ENCODE measurements around the gene KRT37. TPM values are rescaled to one million over a fixed set of nuclear protein-coding genes. Genes with fewer than 3 reads are reported as not detected.

KRT37 gene
- total RNA-seq, 1 donor from 2014 or later = not detected

GRCh38 chr17:41464173-41464572, 39.8 kb upstream of the KRT37 start:
- Mint-ChIP-seq H3K27ac (ENCODE audit: unreplicated experiment) (no peak overlapping the region), H3K4me1 (ENCODE audit: unreplicated experiment) (peaks cover 8% of the 10 kb centered on the region), H3K9me3 (ENCODE audit: unreplicated experiment) (peaks cover 11% of the 10 kb centered on the region), H3K4me3 (ENCODE audit: unreplicated experiment) (no peak overlapping the region), H3K27me3 (ENCODE audit: unreplicated experiment) (peaks cover 8% of the 10 kb centered on the region), H3K36me3 (ENCODE audit: unreplicated experiment) (no peaks in the 10 kb centered on the region)
- DNase-seq (ENCODE audit: extremely low spot score, unreplicated experiment) = no peak
- TF ChIP-seq CTCF (IDR thresholded peaks at IDR 0.05) = no peak

GRCh38 chr17:41463746-41464145, 39.4 kb upstream of the KRT37 start:
- no peak overlapping the region for H3K4me3 Mint-ChIP-seq (ENCODE audit: unreplicated experiment)
- no peak for DNase-seq (ENCODE audit: extremely low spot score, unreplicated experiment)
- H3K27me3 Mint-ChIP-seq (ENCODE audit: unreplicated experiment) = peaks cover 8% of the 10 kb centered on the region
- no peak overlapping the region for H3K27ac Mint-ChIP-seq (ENCODE audit: unreplicated experiment)
- H3K9me3 Mint-ChIP-seq (ENCODE audit: unreplicated experiment) = peaks cover 11% of the 10 kb centered on the region
- peaks cover 8% of the 10 kb centered on the region for H3K4me1 Mint-ChIP-seq (ENCODE audit: unreplicated experiment)
- no peaks in the 10 kb centered on the region for H3K36me3 Mint-ChIP-seq (ENCODE audit: unreplicated experiment)
- no peak for TF ChIP-seq CTCF (IDR thresholded peaks at IDR 0.05)

- no peak overlapping the region for H3K27ac Mint-ChIP-seq (ENCODE audit: unreplicated experiment)
- no peaks in the 10 kb centered on the region for H3K36me3 Mint-ChIP-seq (ENCODE audit: unreplicated experiment)
- peaks cover 1% of the 10 kb centered on the region for H3K9me3 Mint-ChIP-seq (ENCODE audit: unreplicated experiment)
- peaks cover 8% of the 10 kb centered on the region for H3K4me1 Mint-ChIP-seq (ENCODE audit: unreplicated experiment)
- no peak for DNase-seq (ENCODE audit: extremely low spot score, unreplicated experiment)
- TF ChIP-seq CTCF (IDR thresholded peaks at IDR 0.05) = no peak
- no peak overlapping the region for H3K4me3 Mint-ChIP-seq (ENCODE audit: unreplicated experiment)
- H3K27me3 Mint-ChIP-seq (ENCODE audit: unreplicated experiment) = peaks cover 8% of the 10 kb centered on the region
Observed at GRCh38 chr17:41462705-41463104, 38.3 kb upstream of the KRT37 start.

GRCh38 chr17:41457676-41458075, 33.3 kb upstream of the KRT37 start:
- no peak for DNase-seq (ENCODE audit: extremely low spot score, unreplicated experiment)
- H3K9me3 Mint-ChIP-seq (ENCODE audit: unreplicated experiment) = no peaks in the 10 kb centered on the region
- peaks cover 8% of the 10 kb centered on the region for H3K27me3 Mint-ChIP-seq (ENCODE audit: unreplicated experiment)
- no peak overlapping the region for H3K27ac Mint-ChIP-seq (ENCODE audit: unreplicated experiment)
- H3K4me3 Mint-ChIP-seq (ENCODE audit: unreplicated experiment) = no peak overlapping the region
- H3K36me3 Mint-ChIP-seq (ENCODE audit: unreplicated experiment) = no peaks in the 10 kb centered on the region
- H3K4me1 Mint-ChIP-seq (ENCODE audit: unreplicated experiment) = no peaks in the 10 kb centered on the region
- no peak for TF ChIP-seq CTCF (IDR thresholded peaks at IDR 0.05)

- TF ChIP-seq CTCF (IDR thresholded peaks at IDR 0.05) = no peak
- Mint-ChIP-seq H3K9me3 (ENCODE audit: unreplicated experiment) (peaks cover 3% of the 10 kb centered on the region), H3K27me3 (ENCODE audit: unreplicated experiment) (peaks cover 8% of the 10 kb centered on the region), H3K27ac (ENCODE audit: unreplicated experiment) (no peak overlapping the region), H3K4me1 (ENCODE audit: unreplicated experiment) (no peaks in the 10 kb centered on the region), H3K36me3 (ENCODE audit: unreplicated experiment) (no peaks in the 10 kb centered on the region), H3K4me3 (ENCODE audit: unreplicated experiment) (no peak overlapping the region)
- no peak for DNase-seq (ENCODE audit: extremely low spot score, unreplicated experiment)
Observed at GRCh38 chr17:41456204-41456603, 31.8 kb upstream of the KRT37 start.
